ENCODE data around the gene DNPH1. TPM values are rescaled to one million over a fixed set of nuclear protein-coding genes. Genes with fewer than 3 reads are reported as not detected.

Gene DNPH1
- total and polyA plus RNA-seq, 10 of the 15 experiments (the other 5 are each of a cell fraction or from before 2014, with no cell fraction given), result 7.0 to 136 (median 67.7) TPM

DNA sequence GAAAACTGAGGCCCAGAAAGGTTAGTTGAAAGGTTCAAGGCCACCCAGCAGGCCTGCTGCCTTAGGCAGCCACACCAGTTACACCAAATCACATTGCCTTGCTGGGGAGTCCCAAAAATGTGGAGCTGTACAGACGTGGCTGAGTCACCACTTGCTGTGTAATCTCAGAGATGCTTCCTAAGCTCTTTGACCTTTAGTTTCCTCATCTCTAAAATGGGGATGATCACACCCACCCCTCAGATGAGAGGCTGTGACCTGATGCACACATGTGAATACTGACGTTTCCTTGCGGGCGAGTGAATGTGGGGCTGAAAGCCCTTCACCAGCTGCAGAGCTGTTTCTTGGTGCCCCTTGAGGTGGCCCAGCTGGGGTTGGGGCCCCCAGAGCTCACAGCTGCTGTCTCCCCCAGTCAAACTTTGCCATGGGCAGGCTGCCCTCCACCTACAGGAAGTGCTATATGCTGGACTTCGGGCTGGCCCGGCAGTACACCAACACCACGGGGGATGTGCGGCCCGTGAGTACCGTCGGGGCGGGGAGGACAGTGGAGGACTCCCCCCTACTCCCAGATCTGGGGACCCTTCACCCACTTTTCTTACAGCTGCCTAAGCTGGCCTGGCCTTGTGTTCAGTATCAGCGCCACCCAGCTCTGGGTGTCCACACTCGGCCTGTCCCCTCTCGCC lies 25.0 kb upstream of the DNPH1 start:
- POLR2A ChIA-PET, result interaction anchor here (1.1 kb wide), 1 partner anchor 9 kb away, joined by 3 read pairs; no protein-coding TSS in a partner anchor
- FAIRE-seq (no peak), ATAC-seq (peak; percentile 17; the same call in 2 of the 3 replicates), DNase-seq (ENCODE audit: low read depth, low spot score) (no peak)
- H3K27ac ChIP-seq (ENCODE audit: control insufficient read depth, insufficient read depth), result no peak overlapping the region
- H3K9ac ChIP-seq (ENCODE audit: control insufficient read depth, insufficient read depth, low read length), result no peak overlapping the region
- no peaks in the 10 kb centered on the region for H3K9me3 ChIP-seq (replicated peaks; ENCODE audit: control insufficient read depth, insufficient read depth, low read length)
- TF ChIP-seq, protein P1, sequence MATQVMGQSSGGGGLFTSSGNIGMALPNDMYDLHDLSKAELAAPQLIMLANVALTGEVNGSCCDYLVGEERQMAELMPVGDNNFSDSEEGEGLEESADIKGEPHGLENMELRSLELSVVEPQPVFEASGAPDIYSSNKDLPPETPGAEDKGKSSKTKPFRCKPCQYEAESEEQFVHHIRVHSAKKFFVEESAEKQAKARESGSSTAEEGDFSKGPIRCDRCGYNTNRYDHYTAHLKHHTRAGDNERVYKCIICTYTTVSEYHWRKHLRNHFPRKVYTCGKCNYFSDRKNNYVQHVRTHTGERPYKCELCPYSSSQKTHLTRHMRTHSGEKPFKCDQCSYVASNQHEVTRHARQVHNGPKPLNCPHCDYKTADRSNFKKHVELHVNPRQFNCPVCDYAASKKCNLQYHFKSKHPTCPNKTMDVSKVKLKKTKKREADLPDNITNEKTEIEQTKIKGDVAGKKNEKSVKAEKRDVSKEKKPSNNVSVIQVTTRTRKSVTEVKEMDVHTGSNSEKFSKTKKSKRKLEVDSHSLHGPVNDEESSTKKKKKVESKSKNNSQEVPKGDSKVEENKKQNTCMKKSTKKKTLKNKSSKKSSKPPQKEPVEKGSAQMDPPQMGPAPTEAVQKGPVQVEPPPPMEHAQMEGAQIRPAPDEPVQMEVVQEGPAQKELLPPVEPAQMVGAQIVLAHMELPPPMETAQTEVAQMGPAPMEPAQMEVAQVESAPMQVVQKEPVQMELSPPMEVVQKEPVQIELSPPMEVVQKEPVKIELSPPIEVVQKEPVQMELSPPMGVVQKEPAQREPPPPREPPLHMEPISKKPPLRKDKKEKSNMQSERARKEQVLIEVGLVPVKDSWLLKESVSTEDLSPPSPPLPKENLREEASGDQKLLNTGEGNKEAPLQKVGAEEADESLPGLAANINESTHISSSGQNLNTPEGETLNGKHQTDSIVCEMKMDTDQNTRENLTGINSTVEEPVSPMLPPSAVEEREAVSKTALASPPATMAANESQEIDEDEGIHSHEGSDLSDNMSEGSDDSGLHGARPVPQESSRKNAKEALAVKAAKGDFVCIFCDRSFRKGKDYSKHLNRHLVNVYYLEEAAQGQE (IDR thresholded peaks at IDR 0.05; ENCODE audit: low read depth, low read length), result no peak
- TF ChIP-seq RBBP5 (conservative IDR thresholded peaks at IDR 0.05) (no peak), TARDBP (IDR thresholded peaks at IDR 0.05; ENCODE audit: borderline replicate concordance) (no peak), FOXK2 (IDR thresholded peaks at IDR 0.05) (no peak), EED (IDR thresholded peaks at IDR 0.05; ENCODE audit: low read depth) (no peak), BHLHE40 (IDR thresholded peaks at IDR 0.05; ENCODE audit: borderline replicate concordance in 1 of 2, low read depth in 2 of 2, low read length in 1 of 2) (no peak), CREM (IDR thresholded peaks at IDR 0.05; ENCODE audit: low read depth) (no peak), HDAC6 (IDR thresholded peaks at IDR 0.05; ENCODE audit: unreplicated experiment) (no peak), POLR2AphosphoS5 (IDR thresholded peaks at IDR 0.05; ENCODE audit: low read length) (no peak)
- RAD21 ChIA-PET (ENCODE audit: unreplicated experiment), result no interaction called here
- no peaks in the 10 kb centered on the region for H3K79me2 ChIP-seq (ENCODE audit: control insufficient read depth, insufficient read depth, low read length)
- in situ Hi-C loops (cut with MboI), result no loop called here
- H3K4me3 ChIP-seq, result no peak overlapping the region
- H2AFZ ChIP-seq (ENCODE audit: control insufficient read depth, low read depth, low read length), result no peak overlapping the region
- CTCF ChIA-PET, result no interaction called here
- H3K4me2 ChIP-seq (ENCODE audit: control insufficient read depth, insufficient read depth), result no peak overlapping the region
- peaks cover 16% of the 10 kb centered on the region for H3K4me1 ChIP-seq (ENCODE audit: control insufficient read depth, insufficient read depth, low read length)
- BruUV-seq (replicated peaks), result no TSS peak
- SMC1A ChIA-PET (ENCODE audit: uncharacterized antibody, unreplicated experiment), result interaction anchor here (0.8 kb wide), 1 partner anchor 67 kb away, joined by 3 read pairs; no protein-coding TSS in a partner anchor
- no peaks in the 10 kb centered on the region for H3K36me3 ChIP-seq (ENCODE audit: control insufficient read depth in 2 of 2, insufficient read depth in 2 of 2, low read length in 1 of 2)
- WGBS (ENCODE audit: insufficient coverage, insufficient replicate concordance, low lambda C conversion rate, missing lambda C conversion rate), result 84% methylated on average over 13 of the region's 15 CpGs
- no peaks in the 10 kb centered on the region for H4K20me1 ChIP-seq (ENCODE audit: control insufficient read depth, insufficient read depth)
- peaks cover 0 to 3% of the 10 kb centered on the region in 2 experiments; a peak in 1 of 4 replicates for H3K27me3 ChIP-seq (replicated peaks in 1 of 2; ENCODE audit: control insufficient read depth in 2 of 2, insufficient read depth in 2 of 2, low read length in 1 of 2)
- intact Hi-C loops (cut with micrococcal nuclease; ENCODE audit: unreplicated experiment), result no loop called here
